Activated CD8-positive, alpha-beta memory T cell treated with anti-CD3 and anti-CD28 coated beads for 4 hours (primary cell): ENCODE data around the gene TDRD6.
"Not testable (repeated sequence)": the region's sequence is repeated elsewhere in the genome, so short reads cannot be mapped to it uniquely, and the experiment has no call there.

Experiments used
- DNase-seq, 2 donors: peaks; one replicate each; pipeline ENCODE4 v3.0.0-alpha.2; 2020; ENCODE audit warnings: low read depth in 2 of 2

Gene TDRD6

GRCh38 chr6:46687619-46688097 is at the start of gene TDRD6:
Gene TDRD6 (plus strand): TSS chr6:46687885. CDS start chr6:46688129, 244 bp downstream.
- no peak for DNase-seq

GRCh38 chr6:46637933-46638332 is 49.8 kb upstream of the TDRD6 start:
- DNase-seq = no peak

GRCh38 chr6:46638650-46639049 is 49.0 kb upstream of the TDRD6 start:
- DNase-seq = no peak

GRCh38 chr6:46642928-46643751 is 44.5 kb upstream of the TDRD6 start:
- DNase-seq = no peak

GRCh38 chr6:46645265-46645664 is 42.4 kb upstream of the TDRD6 start:
- DNase-seq = no peak

GRCh38 chr6:46648108-46648507 is 39.6 kb upstream of the TDRD6 start:
- not testable (repeated sequence) for DNase-seq

GRCh38 chr6:46648869-46649492 is 38.7 kb upstream of the TDRD6 start:
- DNase-seq = no peak

GRCh38 chr6:46651006-46651405 is 36.7 kb upstream of the TDRD6 start:
- DNase-seq = no peak

- no peak for DNase-seq
These were observed 35.9 kb upstream of the TDRD6 start for GRCh38 chr6:46651816-46652215.

GRCh38 chr6:46652232-46652602 is 35.5 kb upstream of the TDRD6 start:
- DNase-seq = no peak

GRCh38 chr6:46652603-46653438 is 34.9 kb upstream of the TDRD6 start, which contains the start of the genes CYP39A1 and SLC25A27:
Gene CYP39A1 (minus strand): TSS chr6:46652818. CDS start chr6:46652582, 236 bp downstream.
Gene SLC25A27 (plus strand): TSS chr6:46652975. CDS start chr6:46653193, 218 bp downstream.
- peak; percentile 56 to 63 for DNase-seq

- no peak for DNase-seq
These were observed 34.1 kb upstream of the TDRD6 start for GRCh38 chr6:46653439-46654195.

- no peak for DNase-seq
These were observed 31.9 kb upstream of the TDRD6 start for GRCh38 chr6:46655803-46656202.

GRCh38 chr6:46657642-46658041 is 30.0 kb upstream of the TDRD6 start:
- DNase-seq = no peak

- DNase-seq = no peak
These were observed 26.2 kb upstream of the TDRD6 start for GRCh38 chr6:46661483-46661882.

- no peak for DNase-seq
These were observed 20.3 kb upstream of the TDRD6 start for GRCh38 chr6:46667377-46667776.

- DNase-seq = no peak
These were observed 13.3 kb upstream of the TDRD6 start for GRCh38 chr6:46674410-46674809.

- no peak for DNase-seq
These were observed 10.9 kb upstream of the TDRD6 start for GRCh38 chr6:46676604-46677313.

GRCh38 chr6:46677314-46677654 is 10.4 kb upstream of the TDRD6 start:
- no peak for DNase-seq

GRCh38 chr6:46684771-46685170 is 2.9 kb upstream of the TDRD6 start:
- DNase-seq = no peak
